NCI-H82 treated with DMSO at 0.1 percent for 48 hours (cell line): ENCODE results near the gene SFSWAP.

Experiments
- DNase-seq: peaks from one replicate; lab custom pipeline; 2025; ENCODE audit not compliant: unreplicated experiment; lab: John Stamatoyannopoulos, UW

The SFSWAP gene

GRCh38 chr12:131785763-131786330 lies 75.0 kb downstream of the SFSWAP start:
- no peak for DNase-seq

GRCh38 chr12:131786331-131786730 lies 75.4 kb downstream of the SFSWAP start:
- no peak for DNase-seq

DNA sequence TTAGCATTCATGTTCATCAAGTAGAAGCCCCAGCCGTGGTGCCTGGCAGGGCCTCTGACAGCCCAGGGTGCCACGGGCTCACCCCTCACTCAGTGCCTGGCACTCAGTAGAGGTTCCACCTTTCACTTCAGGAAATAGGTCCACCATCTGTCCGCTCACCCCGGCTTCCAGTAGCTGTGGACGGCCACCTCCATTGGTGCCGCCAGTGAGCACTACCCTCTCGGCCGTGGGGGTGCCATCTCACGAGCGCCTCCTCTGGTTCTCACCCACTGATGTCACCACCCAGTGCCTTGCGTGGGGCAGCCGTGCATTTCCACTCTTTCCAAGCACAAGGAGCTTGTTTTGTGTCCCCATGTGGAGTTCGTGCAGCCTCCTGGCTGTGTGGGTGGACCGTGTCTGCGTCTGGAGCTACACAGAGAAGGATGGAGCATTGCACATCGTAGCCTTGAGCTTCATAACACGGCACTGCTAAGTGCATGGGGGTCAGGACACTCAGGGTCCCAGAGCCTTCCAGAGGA lies 76.3 kb downstream of the SFSWAP start:
- no peak for DNase-seq

DNA sequence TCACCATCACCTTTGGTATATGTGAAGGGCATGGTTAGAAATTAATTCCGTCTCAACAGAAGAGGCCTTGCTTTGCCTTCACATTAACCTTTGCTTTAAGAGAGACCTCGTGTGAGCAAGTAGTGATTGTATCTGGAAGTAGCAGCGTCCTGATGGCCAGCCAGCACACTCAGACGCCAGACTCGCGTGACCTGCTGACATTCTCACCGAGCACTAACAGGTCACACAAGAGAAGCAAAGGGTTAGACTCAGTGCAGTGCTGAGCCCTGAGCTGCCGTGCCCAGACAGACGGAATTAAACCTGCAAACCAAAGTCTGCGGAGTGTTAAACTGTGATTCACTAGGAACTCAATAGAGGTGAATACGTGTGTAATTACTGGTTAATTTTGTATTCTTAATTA lies 77.2 kb downstream of the SFSWAP start:
- no peak for DNase-seq

- DNase-seq = no peak
Observed at GRCh38 chr12:131789638-131790037, 78.7 kb downstream of the SFSWAP start.

DNA sequence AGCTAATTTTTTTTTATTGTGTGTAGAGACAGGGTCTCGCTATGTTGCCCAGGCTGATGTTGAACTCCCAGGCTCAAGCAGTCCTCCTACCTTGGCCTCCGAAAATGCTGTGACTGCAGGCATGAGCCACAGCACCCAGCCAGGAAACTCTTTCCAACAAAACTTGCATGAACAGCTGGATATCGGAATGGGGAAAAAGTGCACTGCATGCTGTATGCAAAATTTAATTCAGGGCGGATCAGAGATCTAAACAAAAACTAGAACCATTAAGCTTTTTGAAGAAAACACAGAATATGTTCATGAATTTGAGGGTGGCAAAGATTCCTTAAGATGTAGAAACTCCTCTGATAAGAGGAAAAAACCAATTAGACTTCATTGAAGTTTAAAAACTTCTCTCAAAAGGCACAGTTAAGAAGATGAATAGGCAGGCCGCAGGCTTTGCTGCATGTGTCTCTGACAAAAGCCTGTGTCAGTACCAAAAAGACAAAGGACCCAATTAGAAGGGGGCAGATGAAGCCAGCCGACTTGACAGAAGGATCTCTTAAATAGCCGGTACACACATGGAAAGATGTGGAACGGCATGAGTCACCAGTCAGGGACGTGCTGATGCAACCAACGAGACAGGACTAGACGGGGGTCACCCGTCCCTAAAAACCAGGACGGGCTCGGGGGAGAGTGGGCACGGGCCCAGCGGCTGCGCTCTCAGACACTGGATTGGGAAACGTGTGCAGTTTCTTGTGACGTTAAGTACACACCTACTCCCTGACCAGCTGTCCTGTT lies 82.5 kb downstream of the SFSWAP start:
- DNase-seq = no peak

- no peak for DNase-seq
Observed at GRCh38 chr12:131794061-131794460, 83.2 kb downstream of the SFSWAP start.

- DNase-seq = no peak
Observed at GRCh38 chr12:131794573-131794972, 83.7 kb downstream of the SFSWAP start.

GRCh38 chr12:131795064-131795463 lies 84.2 kb downstream of the SFSWAP start:
- DNase-seq = no peak

DNA sequence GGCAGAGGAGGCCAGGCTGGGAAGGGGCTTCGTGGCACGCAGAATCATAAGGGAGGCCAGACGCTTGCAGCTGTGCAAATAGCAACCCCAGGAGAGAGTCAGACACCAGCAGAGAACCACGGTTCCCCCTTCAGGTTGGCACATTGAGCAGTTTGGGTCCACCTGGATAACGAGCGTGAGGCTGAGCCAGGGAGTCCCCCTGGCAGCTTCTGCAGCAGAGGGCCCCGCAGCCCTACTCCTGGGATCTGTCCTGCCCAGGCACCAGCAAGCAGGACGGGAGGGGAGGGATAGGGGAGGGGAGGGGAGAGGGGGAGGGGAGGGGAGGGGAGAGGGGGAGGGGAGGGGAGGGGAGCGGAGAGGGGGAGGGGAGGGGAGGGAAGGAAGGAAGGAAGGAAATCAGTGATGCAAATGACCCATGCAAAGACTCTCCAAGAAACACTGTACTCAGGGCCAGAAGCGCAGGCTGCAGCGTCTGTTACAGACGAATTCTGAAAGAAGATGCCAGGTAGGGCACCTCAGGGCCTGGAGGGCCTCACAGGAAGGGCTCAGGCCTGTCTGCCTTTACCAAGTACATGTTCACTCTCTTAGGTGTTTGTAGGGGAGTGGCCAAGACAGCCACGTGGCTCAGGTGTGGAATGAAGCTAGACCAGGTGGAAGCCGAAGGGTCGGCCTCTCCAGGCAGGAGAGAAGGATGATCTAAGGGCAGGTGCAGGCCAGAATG lies 85.0 kb downstream of the SFSWAP start:
- DNase-seq = no peak

GRCh38 chr12:131796411-131796736 lies 85.5 kb downstream of the SFSWAP start:
- DNase-seq = no peak

DNA sequence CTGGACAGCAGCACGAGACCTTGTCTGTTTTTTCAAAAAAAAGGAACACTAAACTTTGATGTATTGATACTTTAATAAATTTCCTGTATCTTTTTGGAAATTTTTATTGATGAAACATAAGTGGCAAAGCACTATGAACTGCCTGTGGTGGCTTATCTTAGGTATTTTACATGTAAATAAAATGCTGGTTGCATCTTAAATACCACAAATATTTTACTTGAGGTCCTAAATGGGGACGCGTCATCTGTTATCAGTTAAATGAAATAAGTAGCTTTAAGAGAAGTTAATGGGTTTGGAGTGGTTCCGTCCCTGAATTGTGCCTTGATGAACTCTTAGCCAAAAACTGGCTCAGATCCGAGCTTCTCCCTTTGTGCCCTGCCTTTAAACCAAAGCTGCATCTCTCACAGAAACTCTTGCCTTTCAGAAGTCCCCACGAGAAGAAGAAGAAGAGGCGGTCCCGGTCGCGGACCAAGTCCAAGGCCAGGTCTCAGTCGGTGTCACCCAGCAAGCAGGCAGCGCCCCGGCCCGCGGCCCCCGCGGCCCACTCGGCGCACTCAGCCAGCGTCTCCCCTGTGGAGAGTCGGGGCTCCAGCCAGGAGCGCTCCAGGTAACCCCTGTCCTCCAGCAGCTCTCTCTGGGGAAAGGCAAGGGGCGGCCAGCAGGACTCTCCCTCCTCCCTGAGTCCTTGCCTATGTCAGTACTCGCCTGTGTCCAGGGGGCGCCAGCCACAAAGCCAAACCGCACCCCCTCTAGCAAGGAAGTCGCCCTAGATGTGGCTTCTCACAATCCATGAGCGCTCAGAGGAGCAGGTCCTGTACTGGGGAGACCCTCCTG lies 86.1 kb downstream of the SFSWAP start:
- no peak for DNase-seq

- DNase-seq = no peak
Observed at GRCh38 chr12:131797588-131797934, 86.7 kb downstream of the SFSWAP start.

DNA sequence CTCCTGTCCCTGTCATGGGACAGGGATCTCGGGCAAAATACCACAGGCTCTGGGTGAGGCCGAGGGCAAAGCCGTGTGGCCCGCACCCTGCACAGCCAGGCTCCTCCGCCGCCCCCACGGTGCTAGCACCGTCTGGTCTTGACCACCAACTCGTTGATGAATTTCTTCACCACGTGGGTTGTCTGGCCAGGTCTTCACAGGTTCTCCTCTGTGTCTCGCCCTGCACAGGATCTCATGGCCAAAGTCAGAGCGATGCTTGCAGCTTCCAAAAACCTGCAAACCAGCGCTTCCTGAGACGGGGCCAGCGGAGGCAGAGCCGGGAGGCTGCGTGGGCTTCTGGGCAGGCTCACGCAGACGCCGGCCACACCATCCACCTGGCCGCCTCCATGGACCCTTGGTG lies 88.3 kb downstream of the SFSWAP start:
- DNase-seq = no peak

DNA sequence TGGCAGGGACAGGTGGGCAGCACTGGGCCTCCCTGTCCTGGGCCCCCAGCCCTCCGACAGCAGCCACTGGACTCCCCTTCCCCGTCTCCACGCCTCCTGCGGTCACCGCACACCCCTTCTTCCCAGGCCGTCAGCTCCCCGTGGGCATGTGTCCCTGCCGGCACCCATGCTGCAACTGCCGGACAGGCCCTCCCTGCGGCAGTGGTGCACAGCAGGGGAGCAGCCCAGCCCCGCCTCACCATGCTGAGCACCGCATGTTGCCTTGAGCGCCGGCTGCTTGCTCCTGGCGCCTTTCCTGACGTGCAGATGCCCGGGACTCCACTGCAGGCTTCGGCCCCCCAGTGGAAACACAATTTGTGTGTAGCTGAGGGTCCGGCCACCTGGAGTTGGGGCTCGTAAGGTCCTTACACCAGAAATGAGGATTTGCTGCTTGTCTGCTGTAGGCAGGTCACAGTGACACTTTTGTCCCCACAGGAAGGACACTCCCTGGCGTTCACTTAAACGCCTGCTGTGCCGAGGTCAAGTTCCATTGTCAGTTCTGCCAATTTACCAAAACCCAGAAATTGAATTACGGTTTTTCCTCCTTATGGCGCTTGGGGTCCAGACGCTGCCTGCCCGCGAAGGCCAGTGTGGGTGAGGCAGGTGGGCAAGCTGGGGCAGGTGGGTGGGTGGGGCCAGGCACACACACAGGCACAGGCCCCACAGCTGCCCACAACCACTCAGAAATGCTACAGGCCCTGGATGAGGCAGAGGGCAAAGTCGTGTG lies 89.1 kb downstream of the SFSWAP start:
- DNase-seq = no peak

GRCh38 chr12:131800594-131801135 lies 89.8 kb downstream of the SFSWAP start:
- DNase-seq = no peak

GRCh38 chr12:131801254-131801866 lies 90.5 kb downstream of the SFSWAP start:
- DNase-seq = no peak

GRCh38 chr12:131803961-131804521 lies 93.2 kb downstream of the SFSWAP start:
- DNase-seq = no peak

DNA sequence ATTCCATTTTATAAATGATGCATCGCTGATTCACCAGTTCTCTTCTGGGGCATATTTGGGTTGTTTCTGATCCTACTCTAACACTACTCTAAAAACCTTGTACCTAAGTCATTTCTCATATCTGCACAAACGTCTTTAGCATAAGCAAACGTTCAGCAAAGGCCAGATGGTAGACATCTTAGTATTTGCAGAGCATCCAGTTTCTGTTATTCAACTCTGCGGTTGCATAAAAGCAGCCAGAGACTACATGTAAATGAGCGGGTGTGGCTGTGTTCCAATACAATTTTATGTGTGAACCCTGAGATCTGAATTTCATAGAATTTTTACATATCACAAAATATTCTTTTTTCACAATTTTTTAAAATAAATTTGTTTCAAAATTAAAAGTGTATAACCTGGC lies 94.5 kb downstream of the SFSWAP start:
- DNase-seq = no peak

DNA sequence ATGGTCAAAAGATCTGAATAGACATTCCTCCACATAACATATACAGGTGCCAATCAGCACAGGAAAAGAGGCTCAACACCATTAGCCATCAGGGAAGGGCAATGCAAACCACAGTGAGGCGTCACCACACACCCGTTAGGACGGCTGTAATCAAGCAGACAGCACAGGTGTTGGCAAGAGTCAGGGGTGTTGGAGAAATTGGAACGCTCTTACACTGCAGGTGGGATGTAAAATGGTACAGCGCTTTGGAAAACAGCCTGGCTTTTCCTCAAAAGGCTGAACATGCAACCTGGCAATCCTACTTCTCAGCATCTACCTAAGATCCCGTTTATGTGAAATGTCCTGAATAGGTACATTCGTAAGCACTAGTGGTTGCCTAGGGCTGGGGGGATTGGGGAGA lies 95.8 kb downstream of the SFSWAP start:
- DNase-seq = no peak
